Endothelial cell of umbilical vein (primary cell): Measurements from ENCODE around the gene ADAM8. TPM values are rescaled to one million over a fixed set of nuclear protein-coding genes. Genes with fewer than 3 reads are reported as not detected.

Source experiments
- BruUV-seq: library from RNA; stranded (reverse); fragments of 400-500 nt; replicated peaks from 2 replicates; lab custom pipeline; 2021; lab: Mats Ljungman, UMichigan
- CTCF ChIA-PET: fragments of 300-600, 350-600 bp; sonication (Branson Sonifier 250); formaldehyde crosslinking; loops from one replicate; lab custom pipeline; 2021; ENCODE audit warnings: antibody characterized with exemption, inconsistent platforms; lab: Charles Lee
- POLR2A ChIA-PET: fragments of 300-600, 350-600 bp; sonication (Branson Sonifier 250); formaldehyde crosslinking; loops from one replicate; lab custom pipeline; 2021; ENCODE audit warnings: antibody characterized with exemption, inconsistent platforms; lab: Charles Lee
- DNase-seq: peaks from one replicate; pipeline ENCODE4 v3.0.0-alpha.2; 2011; ENCODE audit warnings: low read depth, low spot score
- FAIRE-seq: peaks from 2 replicates; lab custom pipeline; 2011; peaks lifted over from hg19 to GRCh38; lab: Jason Lieb, UNC
- H2AFZ ChIP-seq: 2 replicates; pipeline ENCODE4 v1.6.0; 2012; ENCODE audit warnings: low read depth, low read length, control low read depth, inconsistent platforms
- H3K27ac ChIP-seq: 2 replicates; pipeline ENCODE4 v1.5.1; 2011; ENCODE audit warnings: low read depth, mild to moderate bottlenecking, control low read depth, low read length, moderate library complexity; ENCODE audit not compliant: insufficient read depth
- H3K27me3 ChIP-seq, 2 experiments: 2 replicates each; pipeline versions ENCODE4 v1.6.0 to v1.6.1; 2011; ENCODE audit warnings: low read length in 2 of 2, mixed read lengths in 1 of 2; ENCODE audit not compliant: control insufficient read depth in 2 of 2, insufficient read depth in 2 of 2
- H3K36me3 ChIP-seq, 2 experiments: 2 replicates in 1 of 2; 3 replicates in 1 of 2; pipeline ENCODE4 v1.5.1; 2011; ENCODE audit warnings: low read length in 2 of 2, mild to moderate bottlenecking in 1 of 2, moderate library complexity in 1 of 2; ENCODE audit not compliant: control insufficient read depth in 2 of 2, insufficient read depth in 2 of 2; ENCODE audit errors: extremely low read depth in 1 of 2
- H3K4me1 ChIP-seq: 3 replicates; pipeline ENCODE4 v1.5.1; 2011; ENCODE audit warnings: mild to moderate bottlenecking, low read length; ENCODE audit not compliant: control insufficient read depth, insufficient read depth; ENCODE audit errors: extremely low read depth
- H3K4me2 ChIP-seq: 2 replicates; pipeline ENCODE4 v1.6.1; 2011; ENCODE audit warnings: low read length, control low read depth, mixed read lengths; ENCODE audit not compliant: insufficient read depth
- H3K4me3 ChIP-seq, 3 experiments: fragments of 200-600 bp in 1 of 3; sonication (generic), shearing (Covaris generic) in 1 of 3; replicated peaks in 1 of 3; 2 replicates each; pipeline ENCODE4 v1.5.1; 2011 to 2016; ENCODE audit warnings: control low read depth in 3 of 3, low read length in 3 of 3, mild to moderate bottlenecking in 2 of 3, inconsistent platforms in 1 of 3, low read depth in 1 of 3, moderate library complexity in 1 of 3; ENCODE audit not compliant: insufficient read depth in 1 of 3
- H3K79me2 ChIP-seq: 2 replicates; pipeline ENCODE4 v1.6.0; 2012; ENCODE audit warnings: low read length, inconsistent platforms; ENCODE audit not compliant: control insufficient read depth, insufficient read depth
- H3K9ac ChIP-seq: replicated peaks from 2 replicates; pipeline ENCODE3; 2011; ENCODE audit warnings: low read length, control low read depth; ENCODE audit not compliant: insufficient read depth; ENCODE audit errors: extremely low read depth
- H3K9me1 ChIP-seq: replicated peaks from 3 replicates; pipeline ENCODE4 v1.6.0; 2011; ENCODE audit warnings: mild to moderate bottlenecking, low read length; ENCODE audit not compliant: control insufficient read depth, insufficient read depth; ENCODE audit errors: extremely low read depth
- H3K9me3 ChIP-seq: replicated peaks from 2 replicates; pipeline ENCODE4 v1.5.1; 2012; ENCODE audit warnings: low read length, inconsistent platforms; ENCODE audit not compliant: control insufficient read depth, insufficient read depth
- H4K20me1 ChIP-seq: replicated peaks from 2 replicates; pipeline ENCODE3; 2011; ENCODE audit warnings: mild to moderate bottlenecking, low read length; ENCODE audit not compliant: control insufficient read depth, insufficient read depth; ENCODE audit errors: extremely low read depth
- EZH2 ChIP-seq: IDR thresholded peaks from 2 replicates; pipeline ENCODE4 v1.6.1; 2012; ENCODE audit warnings: borderline replicate concordance, low read depth, mild to moderate bottlenecking, moderate library complexity, low read length, inconsistent platforms; ENCODE audit not compliant: severe bottlenecking
- FOS ChIP-seq: IDR thresholded peaks from 2 replicates; pipeline ENCODE4 v1.6.1; 2011; ENCODE audit warnings: mild to moderate bottlenecking, low read length, moderate library complexity, borderline replicate concordance; ENCODE audit not compliant: insufficient read depth
- GATA2 ChIP-seq: IDR thresholded peaks from 2 replicates; pipeline ENCODE4 v1.7.0; 2011; ENCODE audit warnings: low read depth, mild to moderate bottlenecking, moderate library complexity, mixed read lengths, low read length; ENCODE audit not compliant: insufficient read length, insufficient read depth
- JUN ChIP-seq: IDR thresholded peaks from 2 replicates; pipeline ENCODE4 v1.6.1; 2011; ENCODE audit warnings: borderline replicate concordance, low read depth; ENCODE audit not compliant: insufficient read length, insufficient read depth
- MAX ChIP-seq: IDR thresholded peaks from 2 replicates; pipeline ENCODE4 v1.6.1; 2011; ENCODE audit not compliant: insufficient read depth, insufficient read length
- MYC ChIP-seq: IDR thresholded peaks from one replicate; pipeline ENCODE4 v1.6.1; 2011; ENCODE audit warnings: mild to moderate bottlenecking, low read depth, low read length
- POLR2A ChIP-seq: IDR thresholded peaks from 2 replicates; pipeline ENCODE4 v1.6.1; 2012; ENCODE audit warnings: low read depth, mild to moderate bottlenecking, control low read depth, low read length
- POLR2AphosphoS5 ChIP-seq: IDR thresholded peaks from 2 replicates; pipeline ENCODE4 v1.6.1; 2012; ENCODE audit warnings: low read depth, mild to moderate bottlenecking, control low read depth, low read length, moderate library complexity; ENCODE audit not compliant: insufficient read depth
- dilution Hi-C: fragments of 300-500 bp; cut with MboI; formaldehyde crosslinking; loops from one replicate; pipeline ENCODE4 v1.15.0; 2019; ENCODE audit warnings: low sequenced_read_pairs; ENCODE audit not compliant: extremely low pct_ligation_motif_present
- intact Hi-C: fragments of 100-400 bp; cut with micrococcal nuclease; formaldehyde crosslinking; loops from one replicate; pipeline ENCODE4 v1.10.0; 2022
- polyA plus RNA-seq, 4 experiments: library from polyadenylated mRNA; depleted of rRNA in 3 of 4; stranded (reverse) in 3 of 4; unstranded in 1 of 4; fragments of >200 nt; gene quantifications; 2 replicates each; pipeline versions ENCODE4 v1.2.1 to v1.2.3, GENCODE V29; 2011 to 2012; ENCODE audit warnings: missing spikeins in 1 of 4
- total RNA-seq: library from RNA; stranded (reverse); gene quantifications from 2 replicates; pipeline ENCODE4 v1.2.3, GENCODE V29; 2021
- TF ChIP-seq, protein P1 (sequence below), 2 donors: IDR thresholded peaks; 1 replicate in 1 of 2; 2 replicates in 1 of 2; pipeline ENCODE4 v1.5.1; 2011; ENCODE audit warnings: low read length in 2 of 2, mild to moderate bottlenecking in 2 of 2, moderate library complexity in 2 of 2, control low read depth in 1 of 2, inconsistent platforms in 1 of 2, low read depth in 1 of 2; ENCODE audit not compliant: insufficient read depth in 1 of 2; ENCODE audit errors: extremely low read depth in 1 of 2

The ADAM8 gene
- total and polyA plus RNA-seq, 2 donors (not counting 3 experiments of a cell fraction or from before 2014, with no cell fraction given), result 0.51 to 0.55 TPM

GRCh38 chr10:133292919-133293809, 16.5 kb upstream of the ADAM8 start:
- DNase-seq (peak; percentile 63), FAIRE-seq (peak; percentile 94)
- Histone ChIP-seq H3K4me3 (no peak overlapping the region), H4K20me1 (no peaks in the 10 kb centered on the region), H3K9me3 (no peaks in the 10 kb centered on the region), H3K9ac (no peak overlapping the region), H3K9me1 (no peaks in the 10 kb centered on the region), H2AFZ (no peak overlapping the region), H3K27me3 (no peaks in the 10 kb centered on the region), H3K4me2 (peak overlapping the region; percentile 16), H3K36me3 (peaks cover 2 to 34% of the 10 kb centered on the region in 2 experiments), H3K27ac (peak overlapping the region; percentile 18), H3K79me2 (no peaks in the 10 kb centered on the region), H3K4me1 (peaks cover 12% of the 10 kb centered on the region)
- CTCF ChIA-PET, result interaction anchor here (0.9 to 2.5 kb wide), 8 partner anchors 9 to 639 kb away, joined by 3 to 11 read pairs (median 5); no protein-coding TSS in a partner anchor
- intact Hi-C loops, result loop anchor here (1.0 kb wide), 1 partner anchor 34 kb away; no protein-coding TSS in a partner anchor
- no TSS peak for BruUV-seq
- TF ChIP-seq, protein P1, sequence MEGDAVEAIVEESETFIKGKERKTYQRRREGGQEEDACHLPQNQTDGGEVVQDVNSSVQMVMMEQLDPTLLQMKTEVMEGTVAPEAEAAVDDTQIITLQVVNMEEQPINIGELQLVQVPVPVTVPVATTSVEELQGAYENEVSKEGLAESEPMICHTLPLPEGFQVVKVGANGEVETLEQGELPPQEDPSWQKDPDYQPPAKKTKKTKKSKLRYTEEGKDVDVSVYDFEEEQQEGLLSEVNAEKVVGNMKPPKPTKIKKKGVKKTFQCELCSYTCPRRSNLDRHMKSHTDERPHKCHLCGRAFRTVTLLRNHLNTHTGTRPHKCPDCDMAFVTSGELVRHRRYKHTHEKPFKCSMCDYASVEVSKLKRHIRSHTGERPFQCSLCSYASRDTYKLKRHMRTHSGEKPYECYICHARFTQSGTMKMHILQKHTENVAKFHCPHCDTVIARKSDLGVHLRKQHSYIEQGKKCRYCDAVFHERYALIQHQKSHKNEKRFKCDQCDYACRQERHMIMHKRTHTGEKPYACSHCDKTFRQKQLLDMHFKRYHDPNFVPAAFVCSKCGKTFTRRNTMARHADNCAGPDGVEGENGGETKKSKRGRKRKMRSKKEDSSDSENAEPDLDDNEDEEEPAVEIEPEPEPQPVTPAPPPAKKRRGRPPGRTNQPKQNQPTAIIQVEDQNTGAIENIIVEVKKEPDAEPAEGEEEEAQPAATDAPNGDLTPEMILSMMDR (IDR thresholded peaks at IDR 0.05; ENCODE audit: extremely low read depth in 1 of 2, insufficient read depth in 1 of 2, low read depth in 1 of 2, low read length in 2 of 2), result no peak
- TF ChIP-seq FOS (peak; percentile 100), MYC (no peak), JUN (peak; percentile 95), POLR2AphosphoS5 (peak; percentile 82), GATA2 (no peak), MAX (no peak), EZH2 (no peak), POLR2A (no peak)
- POLR2A ChIA-PET, result no interaction called here
- dilution Hi-C loops, result no loop called here
